Daoy (cell line): ENCODE data around the gene APOBR. TPM values are rescaled to one million over a fixed set of nuclear protein-coding genes. Genes with fewer than 3 reads are reported as not detected.

Experiments
- total RNA-seq: library from RNA; depleted of rRNA; stranded (reverse); fragments of >200 nt; shearing (Covaris generic); gene quantifications from 2 replicates; pipeline ENCODE4 v1.2.3, GENCODE V29; 2014; rRNA removed

APOBR gene
- total RNA-seq, 1 experiment from 2014 or later = 0.06 TPM

Other genes starting within 250 kb of the APOBR start
- under 0.01 and 0.68 TPM in 2 replicates for gene SBK1, start 202.1 kb upstream of the APOBR start, total RNA-seq
- 0.46 TPM in 1 of 2 replicates, not detected in the other for gene NPIPB6, start 131.1 kb upstream of the APOBR start, total RNA-seq
- 87.0 and 95.5 TPM in 2 replicates for gene EIF3CL, start 90.8 kb upstream of the APOBR start, total RNA-seq
- not detected in 2 replicates for gene NPIPB7, start 22.3 kb upstream of the APOBR start, total RNA-seq
- 4.7 and 7.4 TPM in 2 replicates for gene CLN3, start 2.6 kb upstream of the APOBR start, total RNA-seq
- not detected in 2 replicates for gene IL27, start 12.2 kb downstream of the APOBR start, total RNA-seq
- 1.5 and 19.5 TPM in 2 replicates for gene NUPR1, start 44.3 kb downstream of the APOBR start, total RNA-seq
- 24.3 and 27.8 TPM in 2 replicates for gene SGF29, start 59.3 kb downstream of the APOBR start, total RNA-seq
- not detected in 2 replicates for gene SULT1A2, start 102.4 kb downstream of the APOBR start, total RNA-seq
- 2.4 and 4.1 TPM in 2 replicates for gene SULT1A1, start 115.4 kb downstream of the APOBR start, total RNA-seq
- not detected in 2 replicates for gene NPIPB8, start 143.4 kb downstream of the APOBR start, total RNA-seq
- 50.5 and 102 TPM in 2 replicates for gene EIF3C, start 216.8 kb downstream of the APOBR start, total RNA-seq